Activated CD4-positive, alpha-beta T cell treated with anti-CD3 and anti-CD28 coated beads, Interleukin-2, amount 50 U/mL, for 16 hours (primary cell): ENCODE results near the gene POLQ.
"Not testable (repeated sequence)": the region's sequence is repeated elsewhere in the genome, so short reads cannot be mapped to it uniquely, and the experiment has no call there.

Source experiments
- DNase-seq: peaks from one replicate; pipeline ENCODE4 v3.0.0-alpha.2; 2020

The POLQ gene

GRCh38 chr3:121418182-121418581 lies 127.6 kb downstream of the POLQ start:
- DNase-seq, result no peak

- peak; percentile 5 for DNase-seq
Measured at GRCh38 chr3:121414924-121415323, 130.9 kb downstream of the POLQ start.

GRCh38 chr3:121411523-121411922 lies 134.3 kb downstream of the POLQ start:
- no peak for DNase-seq

GRCh38 chr3:121405631-121406030 lies 140.2 kb downstream of the POLQ start:
- no peak for DNase-seq

- no peak for DNase-seq
Measured at GRCh38 chr3:121399820-121400219, 146.0 kb downstream of the POLQ start.

- not testable (repeated sequence) for DNase-seq
Measured at GRCh38 chr3:121398051-121398450, 147.7 kb downstream of the POLQ start.

GRCh38 chr3:121395967-121396366 lies 149.8 kb downstream of the POLQ start:
- DNase-seq, result not testable (repeated sequence)

GRCh38 chr3:121388308-121388707 lies 157.5 kb downstream of the POLQ start:
- not testable (repeated sequence) for DNase-seq
